Measurements from ENCODE around the gene HAGHL. TPM values are rescaled to one million over a fixed set of nuclear protein-coding genes. Genes with fewer than 3 reads are reported as not detected.

Gene HAGHL
- total and polyA plus RNA-seq, 2 experiments from 2014 or later: 21.6 to 35.3 TPM

GRCh38 chr16:684071-684794 is 42.7 kb upstream of the HAGHL start, which contains the start of gene JMJD8:
JMJD8 (minus strand) TSS chr16:684334; CDS start chr16:684319, 15 bp downstream.
- Histone ChIP-seq H4K20me1 (replicated peaks; ENCODE audit: insufficient read depth) (peaks cover 14% of the 10 kb centered on the region; the same call in 1 of the 2 replicates), H3K27ac (ENCODE audit: low read depth) (peak within 1 kb of the TSS; percentile 59; the same call in 1 of the 2 replicates), H3K9me2 (ENCODE audit: insufficient read depth) (no peaks in the 10 kb centered on the region), H2AFZ (no peak within 1 kb of the TSS), H3K36me3 (ENCODE audit: insufficient read depth) (no peaks in the 10 kb centered on the region; the same call in 1 of the 2 replicates), H3K4me1 (ENCODE audit: insufficient read depth) (peaks cover 5% of the 10 kb centered on the region; the same call in 1 of the 2 replicates), H3F3A (replicated peaks; ENCODE audit: low read depth) (peaks cover 24% of the 10 kb centered on the region), H3K27me3 (ENCODE audit: insufficient read depth) (no peaks in the 10 kb centered on the region), H3K79me2 (replicated peaks; ENCODE audit: insufficient read depth) (peaks cover 9% of the 10 kb centered on the region; the same call in 1 of the 2 replicates), H3K4me2 (peak within 1 kb of the TSS; percentile 84), H3K4me3 (peak within 1 kb of the TSS; percentile 72)
- Mint-ChIP-seq H3K9me3 (no peaks in the 10 kb centered on the region; the same call in 1 of the 3 replicates), H3K36me3 (ENCODE audit: low read depth) (peaks cover 34% of the 10 kb centered on the region), H3K27ac (0 out of 2 replicates have a peak within 1 kb of the TSS, but pooled peaks have one; percentile 23), H3K27me3 (ENCODE audit: insufficient read depth, low read depth, poor library complexity) (peaks cover 19% of the 10 kb centered on the region), H3K4me3 (peak within 1 kb of the TSS; percentile 84), H3K4me1 (peaks cover 17% of the 10 kb centered on the region)
- peak; percentile 97 for DNase-seq (ENCODE audit: low spot score)
- peak; percentile 68 for ATAC-seq
- no peak for TF ChIP-seq EZH2 (IDR thresholded peaks at IDR 0.05; ENCODE audit: low read depth, unreplicated experiment)
- peak; percentile 86 for TF ChIP-seq POLR2AphosphoS5 (IDR thresholded peaks at IDR 0.05; ENCODE audit: low read depth)
- no peak for TF ChIP-seq NANOG (IDR thresholded peaks at IDR 0.05; ENCODE audit: borderline replicate concordance)
- no peak for TF ChIP-seq EZH2phosphoT487 (IDR thresholded peaks at IDR 0.05; ENCODE audit: unreplicated experiment)
- no peak for TF ChIP-seq JUNB (IDR thresholded peaks at IDR 0.05; ENCODE audit: unreplicated experiment)
- TF ChIP-seq CTCF (conservative IDR thresholded peaks at IDR 0.05; ENCODE audit: low read depth in 2 of 2): no peak
- TF ChIP-seq ETS1 (IDR thresholded peaks at IDR 0.05): 0 out of 2 replicates have a peak, but pooled peaks have one; percentile 48
- no peak for TF ChIP-seq STAT1 (IDR thresholded peaks at IDR 0.05; ENCODE audit: unreplicated experiment)
- no peak for TF ChIP-seq ZNF114 (CRISPR knock-in tag; IDR thresholded peaks at IDR 0.05)
- TF ChIP-seq ZNF462 (CRISPR knock-in tag; IDR thresholded peaks at IDR 0.05): no peak
- peak; percentile 89 for TF ChIP-seq CREB1 (CRISPR knock-in tag; IDR thresholded peaks at IDR 0.05; ENCODE audit: low read depth)
- no peak for TF ChIP-seq REST (IDR thresholded peaks at IDR 0.05; ENCODE audit: unreplicated experiment)
- TF ChIP-seq ZNF331 (CRISPR knock-in tag; IDR thresholded peaks at IDR 0.05; ENCODE audit: low read depth): no peak
